ENCODE measurements around the gene RPS2.
A peak's percentile ranks its signal among the peaks of the same experiment; 100 is the strongest.

RPS2 gene

DNA sequence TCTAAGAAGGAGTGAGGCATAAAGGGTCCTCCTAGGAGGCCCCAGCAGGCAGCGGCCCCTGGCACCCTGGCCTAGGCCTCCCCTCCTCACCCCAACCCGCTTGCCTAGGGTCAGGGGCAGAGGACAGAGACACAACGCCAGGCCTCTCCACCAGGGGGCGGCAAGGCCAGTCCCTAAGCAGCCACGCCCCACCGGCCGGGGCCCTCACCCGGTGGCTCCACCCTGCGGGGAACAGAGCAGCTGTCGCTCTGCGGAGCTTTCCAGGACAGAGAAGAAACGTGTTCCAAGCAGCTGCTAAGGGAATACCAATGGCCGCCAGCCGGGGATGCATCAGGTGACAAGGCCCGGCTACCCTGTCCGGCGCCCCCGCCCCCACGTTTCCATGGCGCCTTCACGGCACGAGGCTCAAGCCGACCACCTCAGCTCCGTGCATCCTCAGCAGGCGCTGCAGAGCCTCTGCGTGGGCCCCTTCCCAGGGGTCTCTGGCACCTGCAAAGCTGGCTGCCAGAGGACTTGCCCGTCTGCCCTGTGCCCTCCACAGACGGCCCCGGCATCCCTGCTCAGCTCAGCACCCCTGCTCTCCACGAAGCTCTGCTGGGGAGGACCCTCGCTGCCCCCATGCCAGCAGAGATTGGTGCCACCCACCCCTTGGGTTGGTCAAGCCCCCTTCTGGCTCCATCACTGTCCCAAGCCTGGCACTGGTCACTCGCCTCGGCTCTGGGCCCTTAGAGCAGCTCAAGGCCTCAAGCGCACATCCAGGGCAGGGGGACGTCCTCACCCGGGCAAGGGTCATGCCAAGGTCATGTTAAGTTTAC lies 39.4 kb upstream of the RPS2 start:
- peaks cover 0 to 75% of the 10 kb centered on the region in 2 experiments; a peak in 2 of 3 replicates for H3K36me3 ChIP-seq (ENCODE audit: control insufficient read depth in 2 of 2, insufficient read depth in 1 of 2, low read length in 2 of 2)
- ChIA-PET CTCF (interaction anchor here (0.6 to 3.3 kb wide), 35 partner anchors 9 to 1470 kb away, joined by 3 to 39 read pairs (median 4); partner anchors contain the start of genes GFER, NTHL1, PGP and TSC2), POLR2A (interaction anchor here (0.6 to 2.1 kb wide), 12 partner anchors 8 to 151 kb away, joined by 3 to 19 read pairs (median 4); partner anchors contain the start of genes NTHL1, RPS2, TBL3 and TRAF7)
- no peak overlapping the region for H3K4me3 ChIP-seq (ENCODE audit: low read depth, low read length)
- peaks cover 27% of the 10 kb centered on the region for H3K4me1 ChIP-seq (ENCODE audit: control insufficient read depth, insufficient read depth, low read length)
- H3K27ac ChIP-seq (ENCODE audit: extremely low read depth, low read depth, low read length), result peak overlapping the region; percentile 61; the same call in 1 of the 2 replicates
- no peaks in the 10 kb centered on the region for H3K9me3 ChIP-seq (ENCODE audit: control insufficient read depth, insufficient read depth, low read depth, low read length)
- TF ChIP-seq, protein P1, sequence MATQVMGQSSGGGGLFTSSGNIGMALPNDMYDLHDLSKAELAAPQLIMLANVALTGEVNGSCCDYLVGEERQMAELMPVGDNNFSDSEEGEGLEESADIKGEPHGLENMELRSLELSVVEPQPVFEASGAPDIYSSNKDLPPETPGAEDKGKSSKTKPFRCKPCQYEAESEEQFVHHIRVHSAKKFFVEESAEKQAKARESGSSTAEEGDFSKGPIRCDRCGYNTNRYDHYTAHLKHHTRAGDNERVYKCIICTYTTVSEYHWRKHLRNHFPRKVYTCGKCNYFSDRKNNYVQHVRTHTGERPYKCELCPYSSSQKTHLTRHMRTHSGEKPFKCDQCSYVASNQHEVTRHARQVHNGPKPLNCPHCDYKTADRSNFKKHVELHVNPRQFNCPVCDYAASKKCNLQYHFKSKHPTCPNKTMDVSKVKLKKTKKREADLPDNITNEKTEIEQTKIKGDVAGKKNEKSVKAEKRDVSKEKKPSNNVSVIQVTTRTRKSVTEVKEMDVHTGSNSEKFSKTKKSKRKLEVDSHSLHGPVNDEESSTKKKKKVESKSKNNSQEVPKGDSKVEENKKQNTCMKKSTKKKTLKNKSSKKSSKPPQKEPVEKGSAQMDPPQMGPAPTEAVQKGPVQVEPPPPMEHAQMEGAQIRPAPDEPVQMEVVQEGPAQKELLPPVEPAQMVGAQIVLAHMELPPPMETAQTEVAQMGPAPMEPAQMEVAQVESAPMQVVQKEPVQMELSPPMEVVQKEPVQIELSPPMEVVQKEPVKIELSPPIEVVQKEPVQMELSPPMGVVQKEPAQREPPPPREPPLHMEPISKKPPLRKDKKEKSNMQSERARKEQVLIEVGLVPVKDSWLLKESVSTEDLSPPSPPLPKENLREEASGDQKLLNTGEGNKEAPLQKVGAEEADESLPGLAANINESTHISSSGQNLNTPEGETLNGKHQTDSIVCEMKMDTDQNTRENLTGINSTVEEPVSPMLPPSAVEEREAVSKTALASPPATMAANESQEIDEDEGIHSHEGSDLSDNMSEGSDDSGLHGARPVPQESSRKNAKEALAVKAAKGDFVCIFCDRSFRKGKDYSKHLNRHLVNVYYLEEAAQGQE (tag by site-specific recombination; IDR thresholded peaks at IDR 0.05), result peak; percentile 53; the same call in 1 of the 2 replicates
- no peak for TF ChIP-seq ZNF585B (tag by site-specific recombination; IDR thresholded peaks at IDR 0.05)
- no peak for TF ChIP-seq EGR2 (tag by site-specific recombination; IDR thresholded peaks at IDR 0.05; ENCODE audit: low read depth)
- TF ChIP-seq ZNF76 (tag by site-specific recombination; IDR thresholded peaks at IDR 0.05; ENCODE audit: borderline replicate concordance, low read depth), result no peak
- TF ChIP-seq ZNF148 (tag by site-specific recombination; IDR thresholded peaks at IDR 0.05; ENCODE audit: borderline replicate concordance), result no peak
- TF ChIP-seq PBX3 (CRISPR knock-in tag; IDR thresholded peaks at IDR 0.05), result 0 out of 2 replicates have a peak, but pooled peaks have one; percentile 52
- TF ChIP-seq ZBTB11 (tag by site-specific recombination; conservative IDR thresholded peaks at IDR 0.05; ENCODE audit: low read depth), result peak; percentile 33; the same call in 1 of the 2 replicates
- no peak for TF ChIP-seq GLIS1 (tag by site-specific recombination; IDR thresholded peaks at IDR 0.05)
- peak; percentile 67 for TF ChIP-seq SP7 (tag by site-specific recombination; IDR thresholded peaks at IDR 0.05)
- no peak; the same call in 1 of the 2 replicates for TF ChIP-seq IKZF3 (tag by site-specific recombination; IDR thresholded peaks at IDR 0.05)
- no peak for TF ChIP-seq ZNF366 (tag by site-specific recombination; conservative IDR thresholded peaks at IDR 0.05)
- no peak for TF ChIP-seq ZNF274 (IDR thresholded peaks at IDR 0.05; ENCODE audit: low read length)
- no peak for TF ChIP-seq ZNF274 (tag by site-specific recombination; IDR thresholded peaks at IDR 0.05; ENCODE audit: borderline replicate concordance)
- TF ChIP-seq ZNF707 (tag by site-specific recombination; IDR thresholded peaks at IDR 0.05), result no peak
- TF ChIP-seq SP3 (tag by site-specific recombination; IDR thresholded peaks at IDR 0.05), result peak; percentile 65
- no peak for TF ChIP-seq ZNF341 (tag by site-specific recombination; IDR thresholded peaks at IDR 0.05; ENCODE audit: low read depth)
- peak; percentile 54 for TF ChIP-seq YY2 (tag by site-specific recombination; IDR thresholded peaks at IDR 0.05)
- 0 out of 2 replicates have a peak, but pooled peaks have one; percentile 47 for TF ChIP-seq KLF17 (tag by site-specific recombination; IDR thresholded peaks at IDR 0.05)
- TF ChIP-seq BCL11B (tag by site-specific recombination; IDR thresholded peaks at IDR 0.05; ENCODE audit: low read depth), result no peak
- peak; percentile 47 for TF ChIP-seq GLIS2 (tag by site-specific recombination; IDR thresholded peaks at IDR 0.05)
- no peak for TF ChIP-seq ZNF174 (tag by site-specific recombination; IDR thresholded peaks at IDR 0.05)
- peak; percentile 78 for TF ChIP-seq ZBTB17 (tag by site-specific recombination; IDR thresholded peaks at IDR 0.05)
- no peak for TF ChIP-seq ZNF121 (tag by site-specific recombination; IDR thresholded peaks at IDR 0.05)
- no peak for TF ChIP-seq ZNF239 (tag by site-specific recombination; IDR thresholded peaks at IDR 0.05)
- no peak for TF ChIP-seq ZNF19 (tag by site-specific recombination; IDR thresholded peaks at IDR 0.05; ENCODE audit: low read depth)
- peak; percentile 58; the same call in 1 of the 2 replicates for TF ChIP-seq ZFP69B (tag by site-specific recombination; IDR thresholded peaks at IDR 0.05)
